Loucy (cell line): ENCODE data around the gene TOM1L2.
A peak's percentile ranks its signal among the peaks of the same experiment; 100 is the strongest.

Source experiments
- H2AFZ ChIP-seq: fragments of 200-600 bp; sonication (generic); 2 replicates; pipeline ENCODE4 v1.6.0; 2016; ENCODE audit warnings: antibody characterized with exemption, mild to moderate bottlenecking, low read length, moderate library complexity
- H3F3A ChIP-seq: fragments of 200-600 bp; 2 replicates; pipeline ENCODE4 v1.6.0; 2016; ENCODE audit warnings: antibody characterized with exemption, low read depth, mild to moderate bottlenecking
- H3K27me3 ChIP-seq: fragments of 200-600 bp; sonication (generic); 2 replicates; pipeline ENCODE4 v1.6.1; 2014; ENCODE audit warnings: low read length, mild to moderate bottlenecking; ENCODE audit not compliant: insufficient read depth, poor library complexity, severe bottlenecking
- H3K36me3 ChIP-seq: fragments of 200-600 bp; sonication (generic); 2 replicates; pipeline ENCODE4 v1.6.1; 2016; ENCODE audit warnings: low read length; ENCODE audit not compliant: insufficient read depth
- H3K4me1 ChIP-seq: fragments of 200-600 bp; sonication (generic); 2 replicates; pipeline ENCODE4 v1.5.1; 2014; ENCODE audit warnings: low read length, mild to moderate bottlenecking; ENCODE audit not compliant: insufficient read depth, poor library complexity, severe bottlenecking
- H3K4me2 ChIP-seq: fragments of 200-600 bp; sonication (generic); 2 replicates; pipeline ENCODE4 v1.6.0; 2014; ENCODE audit warnings: antibody characterized with exemption, low read length, low read depth, mild to moderate bottlenecking; ENCODE audit not compliant: poor library complexity, severe bottlenecking
- H3K4me3 ChIP-seq: fragments of 200-600 bp; sonication (generic); 2 replicates; pipeline ENCODE4 v1.5.1; 2014; ENCODE audit warnings: low read length, mild to moderate bottlenecking, mixed read lengths; ENCODE audit not compliant: poor library complexity, severe bottlenecking
- H3K79me2 ChIP-seq: fragments of 200-600 bp; sonication (generic); 2 replicates; pipeline ENCODE4 v1.6.1; 2014; ENCODE audit warnings: low read length; ENCODE audit not compliant: insufficient read depth
- H3K9ac ChIP-seq: fragments of 200-600 bp; sonication (generic); 2 replicates; pipeline ENCODE4 v1.6.0; 2014; ENCODE audit warnings: mild to moderate bottlenecking, low read depth, low read length, moderate library complexity; ENCODE audit not compliant: poor library complexity, severe bottlenecking
- H3K9me2 ChIP-seq: fragments of 200-600 bp; sonication (generic); replicated peaks from 2 replicates; pipeline ENCODE4 v1.6.1; 2016; ENCODE audit warnings: low read depth, low read length, mixed read lengths
- H3K9me3 ChIP-seq: fragments of 200-600 bp; sonication (generic); 2 replicates; pipeline ENCODE4 v1.6.1; 2014; ENCODE audit warnings: mild to moderate bottlenecking, antibody characterized with exemption, low read length, low read depth; ENCODE audit not compliant: insufficient read depth
- H4K20me1 ChIP-seq: fragments of 200-600 bp; sonication (generic); 2 replicates; pipeline ENCODE4 v1.6.0; 2014; ENCODE audit warnings: antibody characterized with exemption, low read length, mild to moderate bottlenecking; ENCODE audit not compliant: insufficient read depth, poor library complexity, severe bottlenecking
- CTCF ChIP-seq: fragments of 200-600 bp; sonication (generic); conservative IDR thresholded peaks from 2 replicates; pipeline ENCODE4 v1.5.1; 2014; ENCODE audit warnings: mild to moderate bottlenecking, antibody characterized with exemption, low read length
- EZH2phosphoT487 ChIP-seq: fragments of 200-600 bp; IDR thresholded peaks from 2 replicates; pipeline ENCODE4 v1.6.1; 2018; ENCODE audit warnings: antibody characterized with exemption, mild to moderate bottlenecking, moderate library complexity, borderline replicate concordance

TOM1L2 gene

GRCh38 chr17:17944242-17944641, 28.0 kb downstream of the TOM1L2 start:
- Histone ChIP-seq H3K9me2 (no peaks in the 10 kb centered on the region), H3K79me2 (no peaks in the 10 kb centered on the region), H3K9ac (no peak overlapping the region), H2AFZ (no peak overlapping the region), H4K20me1 (no peaks in the 10 kb centered on the region), H3F3A (no peaks in the 10 kb centered on the region), H3K4me1 (peaks cover 10% of the 10 kb centered on the region), H3K9me3 (no peaks in the 10 kb centered on the region), H3K4me2 (no peak overlapping the region), H3K27me3 (no peaks in the 10 kb centered on the region), H3K36me3 (no peaks in the 10 kb centered on the region), H3K4me3 (no peak overlapping the region)
- TF ChIP-seq EZH2phosphoT487 (no peak), CTCF (no peak)

- H3K4me2 ChIP-seq, result peak overlapping the region; percentile 28
- H3K9ac ChIP-seq, result peak overlapping the region; percentile 32
- H4K20me1 ChIP-seq, result no peaks in the 10 kb centered on the region
- H2AFZ ChIP-seq, result no peak overlapping the region
- H3K4me1 ChIP-seq, result peaks cover 10% of the 10 kb centered on the region
- TF ChIP-seq EZH2phosphoT487, result no peak
- TF ChIP-seq CTCF, result peak; percentile 21; the same call in 1 of the 2 replicates
- no peaks in the 10 kb centered on the region for H3K27me3 ChIP-seq
- no peaks in the 10 kb centered on the region for H3F3A ChIP-seq
- H3K36me3 ChIP-seq, result no peaks in the 10 kb centered on the region
- no peaks in the 10 kb centered on the region for H3K9me2 ChIP-seq
- no peaks in the 10 kb centered on the region for H3K9me3 ChIP-seq
- peak overlapping the region; percentile 3 for H3K4me3 ChIP-seq
- H3K79me2 ChIP-seq, result no peaks in the 10 kb centered on the region
These were observed 28.8 kb downstream of the TOM1L2 start for GRCh38 chr17:17943281-17943984.

DNA sequence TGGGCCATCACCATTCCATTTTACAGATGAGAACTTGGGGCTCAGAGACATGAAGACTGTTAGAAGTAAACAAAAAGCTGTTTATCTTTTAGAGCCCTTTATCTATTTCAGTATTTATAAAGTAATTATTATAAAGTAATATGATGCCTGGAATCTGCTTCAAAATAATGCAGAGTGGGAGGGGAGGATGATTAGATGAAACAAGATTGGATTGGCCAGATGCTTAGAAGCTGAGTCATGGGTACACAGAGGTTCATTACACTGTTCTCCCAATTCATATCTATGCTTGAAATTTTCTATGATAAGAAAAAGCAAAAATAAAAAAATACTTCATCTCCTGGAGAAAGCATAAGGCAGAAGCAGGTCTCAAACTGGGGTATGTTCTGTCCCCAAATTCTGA, 29.4 kb downstream of the TOM1L2 start:
- Histone ChIP-seq H3K4me2 (peak overlapping the region; percentile 28), H3K9me2 (no peaks in the 10 kb centered on the region), H3K4me3 (no peak overlapping the region), H3K79me2 (no peaks in the 10 kb centered on the region), H3K9me3 (no peaks in the 10 kb centered on the region), H3K4me1 (peaks cover 10% of the 10 kb centered on the region), H4K20me1 (no peaks in the 10 kb centered on the region), H2AFZ (no peak overlapping the region), H3K27me3 (no peaks in the 10 kb centered on the region), H3K9ac (peak overlapping the region; percentile 32), H3K36me3 (no peaks in the 10 kb centered on the region), H3F3A (no peaks in the 10 kb centered on the region)
- TF ChIP-seq CTCF, result no peak
- TF ChIP-seq EZH2phosphoT487, result no peak
